GM23338 (cell line): ENCODE measurements around the gene IPPK.

Experiments used
- ETS1 ChIP-seq: IDR thresholded peaks from 2 replicates; pipeline ENCODE4 v1.6.1; 2016; ENCODE audit warnings: antibody characterized with exemption
- EZH2 ChIP-seq: fragments of 200-600 bp; sonication (generic); IDR thresholded peaks from one replicate; pipeline ENCODE4 v1.8.0; 2017; ENCODE audit warnings: antibody characterized with exemption, mild to moderate bottlenecking, low read depth; ENCODE audit not compliant: unreplicated experiment
- EZH2phosphoT487 ChIP-seq: fragments of 200-600 bp; sonication (generic); IDR thresholded peaks from one replicate; pipeline ENCODE4 v1.8.1; 2018; ENCODE audit warnings: antibody characterized with exemption; ENCODE audit not compliant: unreplicated experiment
- JUNB ChIP-seq: IDR thresholded peaks from one replicate; pipeline ENCODE4 v1.6.1; 2016; ENCODE audit warnings: antibody characterized with exemption; ENCODE audit not compliant: unreplicated experiment
- ZNF114 ChIP-seq: fragments of 250-450 bp; sonication (Bioruptor Pico); IDR thresholded peaks from 2 replicates; pipeline ENCODE4 v1.5.0; 2020; ENCODE audit warnings: mild to moderate bottlenecking, moderate library complexity
- TF ChIP-seq, protein P1 (sequence below), 2 experiments: fragments of 200-600 bp in 1 of 2; sonication (generic) in 1 of 2; conservative IDR thresholded peaks; 2 replicates each; pipeline versions ENCODE4 v1.5.1 to v1.6.1; 2016 to 2017; ENCODE audit warnings: antibody characterized with exemption in 2 of 2, low read depth in 2 of 2, mild to moderate bottlenecking in 2 of 2, moderate library complexity in 1 of 2
- TF ChIP-seq, protein P2 (sequence below): IDR thresholded peaks from one replicate; pipeline ENCODE4 v1.6.1; 2018; ENCODE audit warnings: antibody characterized with exemption; ENCODE audit not compliant: unreplicated experiment

DNA sequence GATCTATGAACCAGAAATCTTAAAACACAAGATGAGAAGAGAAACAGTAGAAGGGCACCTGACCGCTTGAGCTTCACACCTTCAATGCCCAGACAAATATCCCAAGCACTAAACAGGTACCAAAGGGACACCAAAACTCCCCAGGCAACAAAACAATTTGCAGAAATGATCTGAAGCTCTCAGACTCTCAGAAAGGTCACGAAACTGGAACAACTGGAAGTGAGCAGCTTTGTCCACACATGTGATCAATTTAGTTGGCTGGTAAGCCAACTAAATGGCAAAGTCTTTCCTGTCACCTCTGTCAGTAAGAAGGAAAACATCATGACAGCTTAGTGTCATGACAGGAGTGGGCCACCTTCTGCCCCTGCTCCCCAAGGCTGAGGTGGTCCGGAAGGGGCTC lies 4.1 kb downstream of the IPPK start:
- TF ChIP-seq, protein P1, sequence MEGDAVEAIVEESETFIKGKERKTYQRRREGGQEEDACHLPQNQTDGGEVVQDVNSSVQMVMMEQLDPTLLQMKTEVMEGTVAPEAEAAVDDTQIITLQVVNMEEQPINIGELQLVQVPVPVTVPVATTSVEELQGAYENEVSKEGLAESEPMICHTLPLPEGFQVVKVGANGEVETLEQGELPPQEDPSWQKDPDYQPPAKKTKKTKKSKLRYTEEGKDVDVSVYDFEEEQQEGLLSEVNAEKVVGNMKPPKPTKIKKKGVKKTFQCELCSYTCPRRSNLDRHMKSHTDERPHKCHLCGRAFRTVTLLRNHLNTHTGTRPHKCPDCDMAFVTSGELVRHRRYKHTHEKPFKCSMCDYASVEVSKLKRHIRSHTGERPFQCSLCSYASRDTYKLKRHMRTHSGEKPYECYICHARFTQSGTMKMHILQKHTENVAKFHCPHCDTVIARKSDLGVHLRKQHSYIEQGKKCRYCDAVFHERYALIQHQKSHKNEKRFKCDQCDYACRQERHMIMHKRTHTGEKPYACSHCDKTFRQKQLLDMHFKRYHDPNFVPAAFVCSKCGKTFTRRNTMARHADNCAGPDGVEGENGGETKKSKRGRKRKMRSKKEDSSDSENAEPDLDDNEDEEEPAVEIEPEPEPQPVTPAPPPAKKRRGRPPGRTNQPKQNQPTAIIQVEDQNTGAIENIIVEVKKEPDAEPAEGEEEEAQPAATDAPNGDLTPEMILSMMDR (conservative IDR thresholded peaks at IDR 0.05; ENCODE audit: low read depth in 2 of 2) = no peak
- TF ChIP-seq JUNB (no peak), EZH2phosphoT487 (no peak), ZNF114 (no peak), EZH2 (no peak), ETS1 (no peak)
- TF ChIP-seq, protein P2, sequence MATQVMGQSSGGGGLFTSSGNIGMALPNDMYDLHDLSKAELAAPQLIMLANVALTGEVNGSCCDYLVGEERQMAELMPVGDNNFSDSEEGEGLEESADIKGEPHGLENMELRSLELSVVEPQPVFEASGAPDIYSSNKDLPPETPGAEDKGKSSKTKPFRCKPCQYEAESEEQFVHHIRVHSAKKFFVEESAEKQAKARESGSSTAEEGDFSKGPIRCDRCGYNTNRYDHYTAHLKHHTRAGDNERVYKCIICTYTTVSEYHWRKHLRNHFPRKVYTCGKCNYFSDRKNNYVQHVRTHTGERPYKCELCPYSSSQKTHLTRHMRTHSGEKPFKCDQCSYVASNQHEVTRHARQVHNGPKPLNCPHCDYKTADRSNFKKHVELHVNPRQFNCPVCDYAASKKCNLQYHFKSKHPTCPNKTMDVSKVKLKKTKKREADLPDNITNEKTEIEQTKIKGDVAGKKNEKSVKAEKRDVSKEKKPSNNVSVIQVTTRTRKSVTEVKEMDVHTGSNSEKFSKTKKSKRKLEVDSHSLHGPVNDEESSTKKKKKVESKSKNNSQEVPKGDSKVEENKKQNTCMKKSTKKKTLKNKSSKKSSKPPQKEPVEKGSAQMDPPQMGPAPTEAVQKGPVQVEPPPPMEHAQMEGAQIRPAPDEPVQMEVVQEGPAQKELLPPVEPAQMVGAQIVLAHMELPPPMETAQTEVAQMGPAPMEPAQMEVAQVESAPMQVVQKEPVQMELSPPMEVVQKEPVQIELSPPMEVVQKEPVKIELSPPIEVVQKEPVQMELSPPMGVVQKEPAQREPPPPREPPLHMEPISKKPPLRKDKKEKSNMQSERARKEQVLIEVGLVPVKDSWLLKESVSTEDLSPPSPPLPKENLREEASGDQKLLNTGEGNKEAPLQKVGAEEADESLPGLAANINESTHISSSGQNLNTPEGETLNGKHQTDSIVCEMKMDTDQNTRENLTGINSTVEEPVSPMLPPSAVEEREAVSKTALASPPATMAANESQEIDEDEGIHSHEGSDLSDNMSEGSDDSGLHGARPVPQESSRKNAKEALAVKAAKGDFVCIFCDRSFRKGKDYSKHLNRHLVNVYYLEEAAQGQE = no peak
